Right lobe of liver (tissue), 4 donors: Measurements from ENCODE around the gene CGRRF1.

ENCODE experiments used
- CTCF ChIP-seq, 4 donors: fragments of 200-600 bp in 3 of 4; fragments of 450-650 bp in 1 of 4; IDR thresholded peaks; one replicate each; pipeline versions ENCODE4 v1.5.1 to v1.8.0; 2016 to 2022; ENCODE audit warnings: antibody characterized with exemption in 4 of 4, mild to moderate bottlenecking in 2 of 4
- POLR2A ChIP-seq: fragments of 450-650 bp; IDR thresholded peaks from one replicate; pipeline ENCODE4 v1.6.1; 2017; ENCODE audit warnings: antibody characterized with exemption, mild to moderate bottlenecking
- donor health status: DM: no; HTN: no; CAD: no.
- donor health status: DM: no; HTN: no; CAD: no.
- donor health status: DM: no; HTN: yes; CAD: no.

GRCh38 chr14:54565785-54566409, 56.2 kb downstream of the CGRRF1 start:
- TF ChIP-seq POLR2A (peak; percentile 91), CTCF (IDR thresholded peaks at IDR 0.05) (no peak)
